Esophagus muscularis mucosa (tissue), 4 donors: ENCODE results near the gene RAD51B. TPM values are rescaled to one million over a fixed set of nuclear protein-coding genes. Genes with fewer than 3 reads are reported as not detected.

Experiments
- DNase-seq: peaks from one replicate; pipeline ENCODE4 v3.0.0-alpha.2; 2017; ENCODE audit errors: extremely low spot score
- H3K27ac ChIP-seq, 4 donors: fragments of 200-600 bp; sonication (generic); replicated peaks in 1 of 4; 1 replicate in 3 of 4; 2 replicates in 1 of 4; pipeline ENCODE4 v1.5.1; 2016 to 2019; ENCODE audit warnings: mild to moderate bottlenecking in 1 of 4
- H3K27me3 ChIP-seq, 4 donors: fragments of 200-600 bp; sonication (generic); one replicate each; pipeline versions ENCODE4 v1.5.1 to v1.6.0; 2016 to 2019
- H3K36me3 ChIP-seq, 4 donors: fragments of 200-600 bp; sonication (generic); one replicate each; pipeline ENCODE4 v1.5.1; 2016 to 2019
- H3K4me1 ChIP-seq, 4 donors: fragments of 200-600 bp; sonication (generic); one replicate each; pipeline ENCODE4 v1.5.1; 2016 to 2019
- H3K4me3 ChIP-seq, 4 donors: fragments of 200-600 bp; sonication (generic); 1 replicate in 2 of 4; 2 replicates in 2 of 4; pipeline ENCODE4 v1.5.1; 2016 to 2019; ENCODE audit warnings: mild to moderate bottlenecking in 4 of 4, moderate library complexity in 1 of 4
- H3K9me3 ChIP-seq, 4 donors: fragments of 200-600 bp; sonication (generic); 1 replicate in 3 of 4; 2 replicates in 1 of 4; pipeline ENCODE4 v1.5.1; 2016 to 2019
- CTCF ChIP-seq, 3 experiments: fragments of 200-600 bp in 2 of 3; fragments of 450-650 bp in 1 of 3; sonication (generic) in 2 of 3; IDR thresholded peaks; one replicate each; pipeline ENCODE4 v1.5.1; 2017 to 2019; ENCODE audit warnings: antibody characterized with exemption in 3 of 3, mild to moderate bottlenecking in 2 of 3, moderate library complexity in 1 of 3
- EP300 ChIP-seq: sonication (generic); formaldehyde crosslinking; IDR thresholded peaks from one replicate; pipeline ENCODE4 v1.6.1; 2017; ENCODE audit warnings: antibody characterized with exemption
- POLR2A ChIP-seq: fragments of 450-650 bp; IDR thresholded peaks from one replicate; pipeline ENCODE4 v1.6.1; 2017; ENCODE audit warnings: antibody characterized with exemption, moderate library complexity, mild to moderate bottlenecking, low read depth
- POLR2AphosphoS5 ChIP-seq, 2 donors: sonication (generic); formaldehyde crosslinking; IDR thresholded peaks; one replicate each; pipeline ENCODE4 v1.6.1; 2017; ENCODE audit warnings: antibody characterized with exemption in 2 of 2
- WGBS: methylation state at CpG from one replicate; pipeline ENCODE4 v1.1.5; 2018; 5-methylcytosine and 5-hydroxymethylcytosine counted together
- intact Hi-C: fragments of 100-400 bp; cut with DNase I; formaldehyde crosslinking; loops from one replicate; pipeline ENCODE4 v1.15.1; 2023
- total RNA-seq, 4 donors: library from RNA; depleted of rRNA; stranded (reverse); fragments of >200 nt; gene quantifications; one replicate each; pipeline versions ENCODE4 v1.1.0 to v1.2.1, GENCODE V29; 2016

Gene RAD51B
- total RNA-seq, 4 donors from 2014 or later: 2.8 to 11.1 (median 5.1) TPM

- intact Hi-C loops: loop anchor here (10.0 kb wide), 1 partner anchor 99 kb away; no protein-coding TSS in a partner anchor
- TF ChIP-seq POLR2A (no peak), CTCF (IDR thresholded peaks at IDR 0.05) (no peak), EP300 (peak; percentile 57), POLR2AphosphoS5 (IDR thresholded peaks at IDR 0.05) (peak; percentile 62 to 80)
- Histone ChIP-seq H3K27ac (peak overlapping the region; percentile 71 to 87 (median 80)), H3K9me3 (no peaks in the 10 kb centered on the region), H3K4me3 (peak overlapping the region in 1 of 4 donors; percentile 3), H3K36me3 (no peaks in the 10 kb centered on the region), H3K27me3 (no peaks in the 10 kb centered on the region), H3K4me1 (peaks cover 0 to 42% (median 33%) of the 10 kb centered on the region in 4 donors)
- DNase-seq: no peak
- WGBS: 41% methylated on average over 6 of the region's 6 CpGs
Observed at GRCh38 chr14:68036202-68036601, 216.6 kb downstream of the RAD51B start.

- intact Hi-C loops: loop anchor here (10.0 kb wide), 1 partner anchor 95 kb away; no protein-coding TSS in a partner anchor
- peaks cover 13 to 63% (median 59%) of the 10 kb centered on the region in 4 donors for H3K4me1 ChIP-seq
- no peak for TF ChIP-seq EP300
- TF ChIP-seq POLR2A: no peak
- no peak for TF ChIP-seq CTCF (IDR thresholded peaks at IDR 0.05)
- no peak for TF ChIP-seq POLR2AphosphoS5 (IDR thresholded peaks at IDR 0.05)
Observed at GRCh38 chr14:68039593-68039992, 220.0 kb downstream of the RAD51B start.

GRCh38 chr14:68040633-68041369 is 221.2 kb downstream of the RAD51B start:
- Histone ChIP-seq H3K9me3 (no peaks in the 10 kb centered on the region), H3K4me1 (peaks cover 17 to 67% (median 62%) of the 10 kb centered on the region in 4 donors), H3K36me3 (no peaks in the 10 kb centered on the region), H3K27ac (peak overlapping the region; percentile 51 to 87 (median 65)), H3K27me3 (no peaks in the 10 kb centered on the region), H3K4me3 (no peak overlapping the region)
- 91% methylated on average over 6 of the region's 6 CpGs for WGBS
- DNase-seq: no peak
- TF ChIP-seq POLR2AphosphoS5 (IDR thresholded peaks at IDR 0.05) (no peak), EP300 (no peak), CTCF (IDR thresholded peaks at IDR 0.05) (no peak), POLR2A (no peak)
- intact Hi-C loops: no loop called here

More at GRCh38 chr14:68039593-68039992, 220.0 kb downstream of the RAD51B start:
- no peak overlapping the region for H3K4me3 ChIP-seq
- no peak for DNase-seq
- H3K27me3 ChIP-seq: no peaks in the 10 kb centered on the region
- H3K27ac ChIP-seq: peak overlapping the region in 3 of 4 donors; percentile 37 to 87 (median 83)
- no peaks in the 10 kb centered on the region for H3K9me3 ChIP-seq
- H3K36me3 ChIP-seq: no peaks in the 10 kb centered on the region

GRCh38 chr14:68041876-68042354 is 222.3 kb downstream of the RAD51B start:
- Histone ChIP-seq H3K36me3 (no peaks in the 10 kb centered on the region), H3K4me1 (peaks cover 17 to 64% (median 63%) of the 10 kb centered on the region in 4 donors), H3K27ac (peak overlapping the region; percentile 51 to 87 (median 65)), H3K27me3 (no peaks in the 10 kb centered on the region), H3K9me3 (no peaks in the 10 kb centered on the region), H3K4me3 (no peak overlapping the region)
- intact Hi-C loops: no loop called here
- TF ChIP-seq CTCF (IDR thresholded peaks at IDR 0.05): no peak
- no peak for TF ChIP-seq POLR2A
- no peak for TF ChIP-seq POLR2AphosphoS5 (IDR thresholded peaks at IDR 0.05)
- no peak for TF ChIP-seq EP300
- DNase-seq: no peak
- 57% methylated on average over 3 of the region's 3 CpGs for WGBS
